Activated CD4-positive, CD25-positive, alpha-beta regulatory T cell treated with anti-CD3 and anti-CD28 coated beads, Interleukin-2, amount 50 U/mL, for 24 hours (primary cell): ENCODE data around the gene ZC2HC1B.
"Not testable (repeated sequence)": the region's sequence is repeated elsewhere in the genome, so short reads cannot be mapped to it uniquely, and the experiment has no call there.

Experiments used
- ATAC-seq, 2 donors: fragments of 150-1000 bp; cut with Tn5 transposase; one replicate each; pipeline ENCODE4 v1.10.0; 2021; ENCODE audit warnings: mild to moderate bottlenecking in 1 of 2, moderate library complexity in 1 of 2

Gene ZC2HC1B

GRCh38 chr6:143864234-143864633 lies at the start of gene ZC2HC1B:
ZC2HC1B (plus strand) TSS chr6:143864474; CDS start chr6:143864540, 66 bp downstream.
- ATAC-seq = no peak

- ATAC-seq = no peak
Measured at GRCh38 chr6:143817621-143818020, 46.7 kb upstream of the ZC2HC1B start.

GRCh38 chr6:143821359-143821758 lies 42.9 kb upstream of the ZC2HC1B start:
- no peak for ATAC-seq

- no peak for ATAC-seq
Measured at GRCh38 chr6:143822584-143823024, 41.7 kb upstream of the ZC2HC1B start.

GRCh38 chr6:143823548-143823947 lies 40.7 kb upstream of the ZC2HC1B start:
- ATAC-seq = no peak

- ATAC-seq = no peak
Measured at GRCh38 chr6:143828572-143828971, 35.7 kb upstream of the ZC2HC1B start.

GRCh38 chr6:143836150-143836549 lies 28.1 kb upstream of the ZC2HC1B start:
- ATAC-seq = no peak

GRCh38 chr6:143838395-143838794 lies 25.9 kb upstream of the ZC2HC1B start:
- no peak for ATAC-seq

- ATAC-seq = no peak
Measured at GRCh38 chr6:143839196-143839595, 25.1 kb upstream of the ZC2HC1B start.

GRCh38 chr6:143840595-143841265 lies 23.5 kb upstream of the ZC2HC1B start:
- no peak for ATAC-seq

GRCh38 chr6:143842461-143842901 lies 21.8 kb upstream of the ZC2HC1B start:
- ATAC-seq = peak; percentile 62 to 65

- peak; percentile 97 to 98 for ATAC-seq
Measured at GRCh38 chr6:143842902-143843676, 21.2 kb upstream of the ZC2HC1B start, which contains the start of gene LTV1. LTV1 (plus strand) TSS chr6:143843338; CDS start chr6:143843478, 140 bp downstream.

GRCh38 chr6:143843677-143843999 lies 20.6 kb upstream of the ZC2HC1B start:
- peak in 1 of 2 donors; percentile 2 for ATAC-seq

GRCh38 chr6:143844006-143844405 lies 20.3 kb upstream of the ZC2HC1B start:
- ATAC-seq = no peak

- no peak for ATAC-seq
Measured at GRCh38 chr6:143845033-143845432, 19.2 kb upstream of the ZC2HC1B start.

- ATAC-seq = not testable (repeated sequence)
Measured at GRCh38 chr6:143851706-143852105, 12.6 kb upstream of the ZC2HC1B start.

GRCh38 chr6:143855057-143855456 lies 9.2 kb upstream of the ZC2HC1B start:
- not testable (repeated sequence) for ATAC-seq

- not testable (repeated sequence) for ATAC-seq
Measured at GRCh38 chr6:143856762-143857161, 7.5 kb upstream of the ZC2HC1B start.

- ATAC-seq = no peak
Measured at GRCh38 chr6:143857651-143858050, 6.6 kb upstream of the ZC2HC1B start.

GRCh38 chr6:143859891-143860660 lies 4.2 kb upstream of the ZC2HC1B start:
- ATAC-seq = no peak

- no peak for ATAC-seq
Measured at GRCh38 chr6:143863771-143864170, 503 bp upstream of the ZC2HC1B start.

GRCh38 chr6:143867236-143867635 lies 3.0 kb downstream of the ZC2HC1B start:
- ATAC-seq = no peak

- ATAC-seq = not testable (repeated sequence)
Measured at GRCh38 chr6:143868808-143869207, 4.5 kb downstream of the ZC2HC1B start.
